K562 (cell line): ENCODE results near the gene E2F2. TPM values are rescaled to one million over a fixed set of nuclear protein-coding genes. Genes with fewer than 3 reads are reported as not detected.

Source experiments
- ATAC-seq: fragments of 200-7000 bp; cut with Tn5 transposase; 3 replicates; pipeline ENCODE4 v1.9.1; 2020; ENCODE audit warnings: moderate library complexity
- BruUV-seq: library from RNA; stranded (reverse); fragments of 400-500 nt; replicated peaks from 2 replicates; lab custom pipeline; 2021; lab: Mats Ljungman, UMichigan
- CTCF ChIA-PET: fragments of 300-600 bp; formaldehyde crosslinking; extraction: SDS; loops from one replicate; lab custom pipeline; 2021; ENCODE audit warnings: low intra/inter-chr PET ratio; lab: Yijun Ruan, JAX
- POLR2A ChIA-PET: fragments of 300-600, 350-650 bp; sonication (Branson Sonifier 250); formaldehyde crosslinking; extraction: SDS; loops from one replicate; lab custom pipeline; 2021; ENCODE audit warnings: antibody characterized with exemption, inconsistent platforms; lab: Yijun Ruan, JAX
- DNase-seq, 4 experiments: peaks; one replicate each; pipeline versions ENCODE4 v3.0.0 to v3.0.0-alpha.2; 2011 to 2018; ENCODE audit warnings: low spot score in 3 of 4, mixed read lengths in 3 of 4; ENCODE audit errors: extremely low read depth in 1 of 4
- FAIRE-seq: peaks from 2 replicates; lab custom pipeline; 2011; peaks lifted over from hg19 to GRCh38; lab: Jason Lieb, UNC
- H2AFZ ChIP-seq: 2 replicates; pipeline ENCODE4 v1.6.0; 2011; ENCODE audit warnings: low read depth, low read length, control low read depth, inconsistent platforms
- H3K27ac ChIP-seq: fragments of 200-600 bp; 3 replicates; pipeline ENCODE4 v1.8.0; 2011; ENCODE audit warnings: low read depth, mild to moderate bottlenecking, control low read depth, inconsistent platforms, low read length, moderate library complexity, mixed read lengths; ENCODE audit errors: extremely low read depth
- H3K27me3 ChIP-seq, 2 experiments: fragments of 300-600 bp in 1 of 2; 2 replicates in 1 of 2; 3 replicates in 1 of 2; pipeline versions ENCODE4 v1.6.0 to v1.8.0; 2011; ENCODE audit warnings: inconsistent platforms in 2 of 2, low read length in 2 of 2, mild to moderate bottlenecking in 1 of 2, mixed read lengths in 1 of 2, moderate library complexity in 1 of 2; ENCODE audit not compliant: control insufficient read depth in 2 of 2, insufficient read depth in 2 of 2
- H3K36me3 ChIP-seq: fragments of 300-600 bp; 3 replicates; pipeline ENCODE4 v1.8.0; 2011; ENCODE audit warnings: mild to moderate bottlenecking, low read length, inconsistent platforms; ENCODE audit not compliant: control insufficient read depth, insufficient read depth
- H3K4me1 ChIP-seq, 2 experiments: fragments of 200-600 bp in 1 of 2; replicated peaks in 1 of 2; 2 replicates in 1 of 2; 3 replicates in 1 of 2; pipeline versions ENCODE4 v1.5.1 to v1.8.0; 2011; ENCODE audit warnings: inconsistent platforms in 2 of 2, low read length in 2 of 2, mild to moderate bottlenecking in 1 of 2, mixed read lengths in 1 of 2, moderate library complexity in 1 of 2; ENCODE audit not compliant: control insufficient read depth in 2 of 2, insufficient read depth in 2 of 2
- H3K4me2 ChIP-seq: 2 replicates; pipeline ENCODE4 v1.6.1; 2011; ENCODE audit warnings: low read length, control low read depth, inconsistent platforms, mixed read lengths; ENCODE audit not compliant: insufficient read depth
- H3K4me3 ChIP-seq: fragments of 200-600 bp; sonication (generic), shearing (Covaris generic); 2 replicates; pipeline ENCODE4 v1.5.1; 2016; ENCODE audit warnings: control low read depth, inconsistent platforms
- H3K79me2 ChIP-seq: fragments of 200-600 bp; 3 replicates; pipeline ENCODE4 v1.8.0; 2011; ENCODE audit warnings: low read length, inconsistent platforms; ENCODE audit not compliant: control insufficient read depth, insufficient read depth
- H3K9ac ChIP-seq, 2 experiments: 2 replicates each; pipeline versions ENCODE4 v1.6.0 to v1.6.1; 2011; ENCODE audit warnings: low read depth in 2 of 2, low read length in 2 of 2, control low read depth in 1 of 2, inconsistent platforms in 1 of 2, mild to moderate bottlenecking in 1 of 2, mixed read lengths in 1 of 2; ENCODE audit not compliant: insufficient read depth in 1 of 2
- H3K9me1 ChIP-seq: one replicate; pipeline ENCODE4 v1.6.0; 2011; ENCODE audit warnings: inconsistent platforms, mild to moderate bottlenecking, low read length, moderate library complexity; ENCODE audit not compliant: control insufficient read depth, insufficient read depth
- H3K9me3 ChIP-seq: replicated peaks from 2 replicates; pipeline ENCODE4 v1.5.1; 2011; ENCODE audit warnings: low read depth, low read length, inconsistent platforms; ENCODE audit not compliant: control insufficient read depth, insufficient read depth
- H4K20me1 ChIP-seq: replicated peaks from 2 replicates; pipeline ENCODE4 v1.6.1; 2011; ENCODE audit warnings: low read length, inconsistent platforms, mixed read lengths; ENCODE audit not compliant: control insufficient read depth, insufficient read depth
- CBFB ChIP-seq: sonication (generic); formaldehyde crosslinking; IDR thresholded peaks from 2 replicates; pipeline ENCODE4 v1.4.0; 2020; ENCODE audit warnings: mild to moderate bottlenecking, missing genetic modification reagents
- CEBPB ChIP-seq: fragments of 450-650 bp; IDR thresholded peaks from 2 replicates; pipeline ENCODE4 v1.6.1; 2016; ENCODE audit warnings: missing genetic modification characterization, missing compliant biosample characterization
- CREBBP ChIP-seq: IDR thresholded peaks from one replicate; pipeline ENCODE4 v1.6.1; 2012; ENCODE audit warnings: low read depth, mild to moderate bottlenecking, control low read depth, inconsistent platforms, low read length
- ETV6 ChIP-seq, 3 experiments: fragments of 150-350 bp in 1 of 3; sonication (generic) in 1 of 3; formaldehyde crosslinking in 1 of 3; IDR thresholded peaks; 2 replicates each; pipeline versions ENCODE4 v1.6.1 to v1.8.0; 2014 to 2022; ENCODE audit warnings: borderline replicate concordance in 2 of 3, low read depth in 2 of 3, antibody characterized with exemption in 1 of 3, low read length in 1 of 3, mild to moderate bottlenecking in 1 of 3, missing genetic modification reagents in 1 of 3
- FOXA3 ChIP-seq, 2 experiments: fragments of 450-650 bp in 1 of 2; sonication (generic) in 1 of 2; formaldehyde crosslinking; IDR thresholded peaks in 1 of 2; conservative IDR thresholded peaks in 1 of 2; 2 replicates each; pipeline versions ENCODE4 v1.4.0 to v1.8.0; 2020 to 2022; ENCODE audit warnings: mild to moderate bottlenecking in 2 of 2, missing genetic modification reagents in 1 of 2
- FOXK1 ChIP-seq: sonication (generic); formaldehyde crosslinking; IDR thresholded peaks from 2 replicates; pipeline ENCODE4 v1.8.0; 2022; ENCODE audit warnings: missing genetic modification reagents, mild to moderate bottlenecking, borderline replicate concordance
- KHSRP ChIP-seq: fragments of 450-650 bp; IDR thresholded peaks from 2 replicates; pipeline ENCODE4 v1.6.1; 2017
- KLF16 ChIP-seq: IDR thresholded peaks from 2 replicates; pipeline ENCODE4 v1.6.1; 2016; ENCODE audit warnings: antibody characterized with exemption
- NFIC ChIP-seq: fragments of 450-650 bp; IDR thresholded peaks from 2 replicates; pipeline ENCODE4 v1.6.1; 2017; ENCODE audit warnings: mild to moderate bottlenecking, inconsistent platforms
- NFYB ChIP-seq: IDR thresholded peaks from 2 replicates; pipeline ENCODE4 v1.6.1; 2011; ENCODE audit warnings: mild to moderate bottlenecking, moderate library complexity; ENCODE audit not compliant: insufficient read length; ENCODE audit errors: extremely low read depth
- RAD51 ChIP-seq: fragments of 450-650 bp; IDR thresholded peaks from 2 replicates; pipeline ENCODE4 v1.7.1; 2016; ENCODE audit warnings: low read depth, mild to moderate bottlenecking, borderline replicate concordance
- SAFB ChIP-seq: fragments of 200-400 bp; formaldehyde crosslinking; IDR thresholded peaks from 2 replicates; pipeline ENCODE4 v1.6.1; 2017; ENCODE audit warnings: low read depth, low read length, borderline replicate concordance
- SMC3 ChIP-seq: conservative IDR thresholded peaks from 2 replicates; pipeline ENCODE4 v1.6.1; 2011; ENCODE audit warnings: low read depth, low read length, improper control_type of control experiment; ENCODE audit not compliant: insufficient read depth
- TSC22D4 ChIP-seq: fragments of 450-650 bp; IDR thresholded peaks from 2 replicates; pipeline ENCODE4 v1.6.1; 2016; ENCODE audit warnings: missing genetic modification characterization, missing biosample characterization, control low read depth
- ZNF696 ChIP-seq: fragments of 250-450 bp; sonication (Bioruptor Pico); conservative IDR thresholded peaks from 2 replicates; pipeline ENCODE4 v1.4.0; 2020; ENCODE audit warnings: mild to moderate bottlenecking, moderate library complexity
- WGBS: fragments of 100-300 bp; shearing (Covaris generic); methylation state at CpG from one replicate; pipeline ENCODE4 v1.1.6; 2016; ENCODE audit warnings: low coverage, mixed read lengths; ENCODE audit not compliant: insufficient coverage; ENCODE audit errors: missing lambda C conversion rate; 5-methylcytosine and 5-hydroxymethylcytosine counted together
- in situ Hi-C: fragments of 300-500 bp; cut with MboI; formaldehyde crosslinking; loops from 4 replicates; pipeline ENCODE4 v1.15.0; 2018; ENCODE audit warnings: inconsistent platforms, mixed read lengths
- intact Hi-C: fragments of 100-400 bp; cut with micrococcal nuclease; formaldehyde crosslinking; loops from 2 replicates; pipeline ENCODE4 v1.14.2; 2022
- polyA plus RNA-seq, 8 experiments: library from polyadenylated mRNA; depleted of rRNA in 4 of 8; stranded (reverse) in 5 of 8; unstranded in 3 of 8; fragments of >200 nt; fragmentation: Nextera tagmentation in 2 of 8; fragmentation: Illumina TruSeq in 1 of 8; extraction: Ambion mirVana in 2 of 8; extraction: Trizol in 1 of 8; gene quantifications; 2 replicates each; pipeline versions ENCODE4 v1.2.1 to v1.2.3, GENCODE V29; 2011 to 2014; ENCODE audit warnings: inconsistent platforms in 1 of 8, missing spikeins in 1 of 8
- total RNA-seq, 7 experiments: library from RNA; depleted of rRNA in 6 of 7; stranded (reverse); fragments of >200 nt in 6 of 7; fragmentation: Illumina TruSeq in 2 of 7; extraction: Trizol in 2 of 7; gene quantifications; 2 replicates each; pipeline versions ENCODE4 v1.2.1 to v1.2.3, GENCODE V29; 2011 to 2021; ENCODE audit warnings: low replicate concordance in 1 of 7
- TF ChIP-seq, protein P1 (sequence below): fragments of 250-450 bp; sonication (Bioruptor Pico); IDR thresholded peaks from 2 replicates; pipeline ENCODE4 v1.8.0; 2021; ENCODE audit warnings: borderline replicate concordance, mild to moderate bottlenecking, moderate library complexity; ENCODE audit not compliant: poor library complexity, severe bottlenecking
- TF ChIP-seq, protein P2 (sequence below): sonication (generic); formaldehyde crosslinking; IDR thresholded peaks from 2 replicates; pipeline ENCODE4 v1.9.0; 2022; ENCODE audit warnings: mild to moderate bottlenecking, missing genetic modification reagents
- TF ChIP-seq, protein P3 (sequence below): fragments of 450-650 bp; formaldehyde crosslinking; IDR thresholded peaks from 2 replicates; pipeline ENCODE4 v1.4.0; 2020; ENCODE audit warnings: mild to moderate bottlenecking
- TF ChIP-seq, protein P4 (sequence below): sonication (generic); formaldehyde crosslinking; IDR thresholded peaks from 2 replicates; pipeline ENCODE4 v1.5.0; 2020; ENCODE audit warnings: missing genetic modification reagents

Gene E2F2
- total and polyA plus RNA-seq, 9 of the 15 experiments (the other 6 are each of a cell fraction or from before 2014, with no cell fraction given), result 3.1 to 25.3 (median 11.4) TPM

DNA sequence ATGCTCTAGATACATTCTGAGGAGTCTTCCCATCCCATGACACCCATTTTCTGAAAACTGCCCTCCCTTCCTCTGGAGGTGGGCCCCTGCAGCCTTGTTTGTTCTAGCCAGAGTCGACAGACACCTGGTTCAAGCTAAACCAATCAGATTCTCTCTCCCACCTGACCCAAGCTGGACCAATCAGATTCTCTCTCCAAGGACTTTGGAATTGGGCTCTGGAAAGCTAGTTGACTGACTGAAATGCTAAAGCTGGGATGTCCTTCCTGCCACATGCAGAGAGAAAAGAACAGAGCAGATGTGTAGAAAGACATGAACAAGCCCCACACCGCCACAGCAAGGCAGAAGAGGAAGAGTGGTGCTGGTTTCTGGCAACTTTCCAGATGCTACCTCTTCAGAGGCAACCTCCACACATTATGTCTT lies 71.7 kb downstream of the E2F2 start:
- Histone ChIP-seq H3K36me3 (peaks cover 9% of the 10 kb centered on the region; the same call in 2 of the 3 replicates), H2AFZ (no peak overlapping the region), H4K20me1 (no peaks in the 10 kb centered on the region), H3K27me3 (no peaks in the 10 kb centered on the region), H3K4me3 (no peak overlapping the region), H3K9ac (no peak overlapping the region), H3K4me1 (no peaks in the 10 kb centered on the region), H3K9me3 (no peaks in the 10 kb centered on the region), H3K79me2 (no peaks in the 10 kb centered on the region), H3K27ac (no peak overlapping the region), H3K9me1 (no peaks in the 10 kb centered on the region), H3K4me2 (no peak overlapping the region)
- DNase-seq (peak in 3 of 4 experiments; percentile 42 to 52 (median 44)), FAIRE-seq (no peak), ATAC-seq (peak; percentile 80)
- in situ Hi-C loops (no loop called here), intact Hi-C loops (no loop called here)
- ChIA-PET CTCF (no interaction called here), POLR2A (interaction anchor here (1.4 kb wide), 1 partner anchor 16 kb away, joined by 3 read pairs; no protein-coding TSS in a partner anchor)
- BruUV-seq, result no TSS peak
- 45% methylated on average over 2 of the region's 2 CpGs for WGBS
- TF ChIP-seq CBFB (CRISPR knock-in tag) (no peak), NFYB (peak; percentile 5), FOXK1 (CRISPR knock-in tag) (no peak), CREBBP (no peak), SMC3 (no peak), SAFB (no peak), ZNF696 (CRISPR knock-in tag) (no peak), KLF16 (no peak), TSC22D4 (tag) (no peak), KHSRP (no peak), ETV6 (IDR thresholded peaks at IDR 0.05; ENCODE audit: borderline replicate concordance in 1 of 2, low read depth in 2 of 2, low read length in 1 of 2) (no peak), ETV6 (CRISPR knock-in tag; IDR thresholded peaks at IDR 0.05; ENCODE audit: borderline replicate concordance) (no peak), RAD51 (peak; percentile 54; the same call in 1 of the 2 replicates), NFIC (peak; percentile 87), CEBPB (no peak), FOXA3 (CRISPR knock-in tag; conservative IDR thresholded peaks at IDR 0.05 in 1 of 2, IDR thresholded peaks at IDR 0.05 in 1 of 2) (0 out of 4 replicates have a peak, but pooled peaks of 1 of the 2 experiments have one; percentile 22)
- TF ChIP-seq, protein P1, sequence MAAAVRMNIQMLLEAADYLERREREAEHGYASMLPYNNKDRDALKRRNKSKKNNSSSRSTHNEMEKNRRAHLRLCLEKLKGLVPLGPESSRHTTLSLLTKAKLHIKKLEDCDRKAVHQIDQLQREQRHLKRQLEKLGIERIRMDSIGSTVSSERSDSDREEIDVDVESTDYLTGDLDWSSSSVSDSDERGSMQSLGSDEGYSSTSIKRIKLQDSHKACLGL (CRISPR knock-in tag), result no peak
- TF ChIP-seq, protein P2, sequence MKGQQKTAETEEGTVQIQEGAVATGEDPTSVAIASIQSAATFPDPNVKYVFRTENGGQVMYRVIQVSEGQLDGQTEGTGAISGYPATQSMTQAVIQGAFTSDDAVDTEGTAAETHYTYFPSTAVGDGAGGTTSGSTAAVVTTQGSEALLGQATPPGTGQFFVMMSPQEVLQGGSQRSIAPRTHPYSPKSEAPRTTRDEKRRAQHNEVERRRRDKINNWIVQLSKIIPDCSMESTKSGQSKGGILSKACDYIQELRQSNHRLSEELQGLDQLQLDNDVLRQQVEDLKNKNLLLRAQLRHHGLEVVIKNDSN (CRISPR knock-in tag), result peak; percentile 74
- TF ChIP-seq, protein P3, sequence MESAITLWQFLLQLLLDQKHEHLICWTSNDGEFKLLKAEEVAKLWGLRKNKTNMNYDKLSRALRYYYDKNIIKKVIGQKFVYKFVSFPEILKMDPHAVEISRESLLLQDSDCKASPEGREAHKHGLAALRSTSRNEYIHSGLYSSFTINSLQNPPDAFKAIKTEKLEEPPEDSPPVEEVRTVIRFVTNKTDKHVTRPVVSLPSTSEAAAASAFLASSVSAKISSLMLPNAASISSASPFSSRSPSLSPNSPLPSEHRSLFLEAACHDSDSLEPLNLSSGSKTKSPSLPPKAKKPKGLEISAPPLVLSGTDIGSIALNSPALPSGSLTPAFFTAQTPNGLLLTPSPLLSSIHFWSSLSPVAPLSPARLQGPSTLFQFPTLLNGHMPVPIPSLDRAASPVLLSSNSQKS (CRISPR knock-in tag), result no peak
- TF ChIP-seq, protein P4, sequence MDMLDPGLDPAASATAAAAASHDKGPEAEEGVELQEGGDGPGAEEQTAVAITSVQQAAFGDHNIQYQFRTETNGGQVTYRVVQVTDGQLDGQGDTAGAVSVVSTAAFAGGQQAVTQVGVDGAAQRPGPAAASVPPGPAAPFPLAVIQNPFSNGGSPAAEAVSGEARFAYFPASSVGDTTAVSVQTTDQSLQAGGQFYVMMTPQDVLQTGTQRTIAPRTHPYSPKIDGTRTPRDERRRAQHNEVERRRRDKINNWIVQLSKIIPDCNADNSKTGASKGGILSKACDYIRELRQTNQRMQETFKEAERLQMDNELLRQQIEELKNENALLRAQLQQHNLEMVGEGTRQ (CRISPR knock-in tag), result 0 out of 2 replicates have a peak, but pooled peaks have one; percentile 43
